ENCODE measurements around the gene LCAT. TPM values are rescaled to one million over a fixed set of nuclear protein-coding genes. Genes with fewer than 3 reads are reported as not detected.
"Not testable (repeated sequence)": the region's sequence is repeated elsewhere in the genome, so short reads cannot be mapped to it uniquely, and the experiment has no call there.

LCAT gene
- total RNA-seq, 1 experiment from 2014 or later, result 8.4 TPM

DNA sequence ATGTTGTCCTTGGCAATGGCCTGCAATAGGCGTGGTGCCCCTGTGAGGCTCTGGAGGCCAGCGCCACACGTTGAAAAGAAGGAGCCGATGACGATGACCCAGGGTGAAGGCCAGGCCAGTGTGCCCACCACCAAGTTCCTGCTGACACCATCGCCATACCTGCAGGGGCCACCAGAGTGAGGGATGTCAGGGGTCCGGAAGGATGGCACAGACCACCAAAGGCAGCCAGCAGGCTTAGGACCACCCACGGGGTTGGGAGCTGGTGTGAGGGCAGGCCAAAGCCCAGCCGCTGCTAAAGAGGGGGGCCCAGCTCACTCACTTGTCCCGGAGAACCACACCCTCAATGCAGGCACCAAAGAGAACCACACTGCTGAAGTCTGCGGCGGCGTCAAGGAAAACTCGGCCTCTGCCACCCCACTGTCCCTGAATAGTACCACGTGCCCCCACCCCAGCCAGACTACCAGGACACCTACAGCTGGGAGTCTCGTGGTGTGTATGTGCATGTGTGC lies 6.5 kb upstream of the LCAT start:
- DNase-seq (ENCODE audit: extremely low read depth, low read depth), result no peak

GRCh38 chr16:67949645-67950044 lies 5.7 kb upstream of the LCAT start:
- DNase-seq (ENCODE audit: extremely low read depth, low read depth), result no peak

GRCh38 chr16:67948015-67948414 lies 4.1 kb upstream of the LCAT start:
- DNase-seq (ENCODE audit: extremely low read depth, low read depth), result no peak

DNA sequence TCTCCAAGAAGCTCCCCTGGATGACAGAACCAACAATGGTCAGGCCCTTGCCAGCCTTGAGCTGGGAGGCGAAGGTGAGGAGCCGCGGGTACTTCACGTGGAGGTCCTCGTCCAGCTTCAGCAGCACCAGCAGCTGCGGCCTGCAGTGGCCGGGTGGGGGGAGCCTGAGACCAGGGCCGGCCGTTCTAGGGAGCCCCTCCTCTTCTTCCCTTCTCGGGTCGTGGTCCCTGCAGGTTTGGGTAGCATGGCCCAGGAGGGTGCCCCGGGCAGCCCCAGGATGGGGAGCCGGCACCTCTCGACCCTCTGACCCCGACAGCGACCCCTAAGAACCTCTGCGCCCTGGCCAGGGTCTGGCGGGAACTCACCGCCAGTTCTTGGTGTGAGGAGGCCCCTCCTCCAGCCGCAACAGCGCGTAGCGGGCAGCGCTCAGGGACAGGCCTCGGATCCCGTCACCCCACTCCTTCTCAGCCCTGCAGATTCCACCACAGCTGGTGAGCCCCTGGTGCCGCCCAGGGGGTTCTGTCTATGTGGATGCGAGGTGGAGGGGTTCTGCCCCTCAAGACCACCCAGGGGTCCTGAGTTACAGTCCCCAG lies 3.1 kb upstream of the LCAT start:
- no peak for DNase-seq (ENCODE audit: extremely low read depth, low read depth)

DNA sequence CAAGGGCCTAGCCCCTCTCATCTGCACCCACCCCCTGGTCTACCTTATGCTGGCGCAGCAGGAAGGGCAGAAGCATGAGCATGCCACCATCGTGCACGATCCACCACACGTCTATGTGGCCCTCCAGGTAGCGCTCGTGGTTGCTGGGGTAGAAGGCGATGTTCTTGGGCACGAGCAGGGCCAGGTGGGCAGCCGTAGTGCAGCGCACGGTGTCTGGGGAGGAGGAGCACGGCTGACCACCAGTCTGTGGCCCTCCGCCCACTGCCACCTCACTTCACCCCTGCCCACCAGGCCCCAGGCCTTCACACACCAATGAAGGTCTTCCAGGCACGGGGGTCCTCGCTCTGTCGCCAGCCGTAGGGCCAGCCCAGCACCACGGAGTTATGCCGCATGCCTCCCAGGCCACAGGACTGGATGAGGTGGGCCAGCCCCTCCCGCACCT lies 2.2 kb upstream of the LCAT start:
- no peak for DNase-seq (ENCODE audit: extremely low read depth, low read depth)

GRCh38 chr16:67945392-67945933 lies 1.5 kb upstream of the LCAT start:
- no peak for DNase-seq (ENCODE audit: extremely low read depth, low read depth)

GRCh38 chr16:67944690-67945391 lies 921 bp upstream of the LCAT start:
- DNase-seq (ENCODE audit: extremely low read depth, low read depth), result no peak

- DNase-seq (ENCODE audit: extremely low read depth, low read depth), result no peak
Measured at GRCh38 chr16:67943256-67943618, 683 bp downstream of the LCAT start.

DNA sequence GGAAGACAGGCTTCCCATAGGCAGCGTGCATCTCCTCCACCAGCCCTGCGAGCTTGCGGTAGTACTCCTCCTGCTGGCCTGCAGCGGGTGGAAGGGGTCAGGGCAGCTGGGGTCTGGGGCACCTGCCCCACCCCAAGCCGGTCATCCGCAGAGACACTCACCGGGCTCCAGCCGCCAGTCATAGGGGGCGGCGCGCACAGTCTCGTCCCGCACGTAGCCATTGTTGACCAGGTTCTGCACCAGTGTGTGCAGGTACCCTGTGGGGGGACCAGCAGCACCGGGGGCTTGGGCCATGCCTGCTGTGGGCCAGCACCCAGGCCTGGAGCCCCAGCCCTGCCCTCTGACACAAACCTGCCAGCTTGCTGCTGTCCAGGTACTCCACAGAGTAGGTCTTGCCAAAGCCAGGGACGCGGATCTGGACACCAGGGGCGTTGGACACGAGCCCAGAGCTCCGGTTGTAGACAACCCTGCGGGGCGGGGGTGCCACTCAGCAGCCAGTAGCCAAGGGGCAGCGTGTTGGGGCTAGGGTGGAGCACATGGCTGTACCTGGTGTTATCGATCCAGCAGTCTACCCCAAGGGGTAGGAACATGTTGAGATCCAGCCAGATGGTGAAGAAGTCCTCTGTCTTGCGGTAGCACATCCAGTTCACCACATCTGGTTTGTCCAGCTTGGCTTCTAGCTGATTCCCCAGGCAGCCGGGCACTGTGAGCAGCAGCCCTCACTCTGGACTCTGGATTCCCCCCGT lies 1.2 kb downstream of the LCAT start:
- no peak for DNase-seq (ENCODE audit: extremely low read depth, low read depth)

DNA sequence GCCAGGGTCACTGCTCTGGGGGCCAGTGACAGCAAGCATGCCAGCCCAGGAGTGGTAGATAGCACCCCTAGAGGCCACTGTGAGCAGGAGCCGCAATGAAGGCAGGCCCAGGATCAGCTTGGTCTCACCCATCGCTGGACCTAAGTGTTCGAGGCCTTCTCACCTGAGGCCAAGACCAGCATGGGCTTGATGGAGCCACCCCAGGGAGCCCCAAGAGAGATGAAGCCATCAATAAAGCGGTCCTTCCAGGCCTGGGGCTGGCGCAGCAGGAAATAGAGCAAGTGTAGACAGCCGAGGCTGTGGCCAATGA lies 1.8 kb downstream of the LCAT start:
- DNase-seq (ENCODE audit: extremely low read depth, low read depth), result peak; percentile 50

DNA sequence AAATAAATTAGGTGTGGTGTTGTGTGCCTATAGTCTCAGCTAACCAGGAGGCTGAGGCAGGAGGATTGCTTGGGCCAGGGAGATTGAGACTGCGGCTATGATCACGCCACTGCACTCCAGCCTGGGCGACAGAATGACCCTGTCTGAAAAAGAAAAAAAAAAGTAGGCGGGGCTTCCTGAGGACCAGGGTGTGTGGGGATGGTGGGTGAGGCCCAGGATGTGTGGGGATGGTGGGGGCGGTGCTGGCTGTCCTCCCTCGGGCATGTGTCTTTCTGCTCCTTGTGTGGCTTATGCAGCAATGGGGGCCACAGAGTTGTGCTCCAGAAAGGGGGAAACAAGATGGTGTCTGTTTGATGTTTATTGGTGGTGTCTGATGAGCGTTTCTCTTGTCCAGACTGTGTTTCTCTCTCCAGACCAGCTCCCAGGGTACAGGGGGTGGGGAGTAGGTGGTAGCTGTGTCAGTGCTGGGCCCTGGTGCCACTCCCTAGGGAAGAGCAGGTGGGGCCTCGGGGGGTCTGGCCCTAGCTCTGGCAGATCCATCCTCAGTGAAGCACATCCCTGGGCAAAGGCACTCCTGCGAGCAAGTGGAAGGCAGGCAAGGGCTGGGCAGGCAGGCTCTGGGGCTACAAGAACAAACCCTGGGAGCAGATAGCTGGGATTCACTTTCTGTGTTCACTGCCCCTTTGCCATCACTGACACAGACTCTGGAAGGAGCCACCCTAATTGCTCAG lies 2.3 kb downstream of the LCAT start:
- no peak for DNase-seq (ENCODE audit: extremely low read depth, low read depth)

GRCh38 chr16:67940446-67941089 lies 3.4 kb downstream of the LCAT start:
- no peak for DNase-seq (ENCODE audit: extremely low read depth, low read depth)

DNA sequence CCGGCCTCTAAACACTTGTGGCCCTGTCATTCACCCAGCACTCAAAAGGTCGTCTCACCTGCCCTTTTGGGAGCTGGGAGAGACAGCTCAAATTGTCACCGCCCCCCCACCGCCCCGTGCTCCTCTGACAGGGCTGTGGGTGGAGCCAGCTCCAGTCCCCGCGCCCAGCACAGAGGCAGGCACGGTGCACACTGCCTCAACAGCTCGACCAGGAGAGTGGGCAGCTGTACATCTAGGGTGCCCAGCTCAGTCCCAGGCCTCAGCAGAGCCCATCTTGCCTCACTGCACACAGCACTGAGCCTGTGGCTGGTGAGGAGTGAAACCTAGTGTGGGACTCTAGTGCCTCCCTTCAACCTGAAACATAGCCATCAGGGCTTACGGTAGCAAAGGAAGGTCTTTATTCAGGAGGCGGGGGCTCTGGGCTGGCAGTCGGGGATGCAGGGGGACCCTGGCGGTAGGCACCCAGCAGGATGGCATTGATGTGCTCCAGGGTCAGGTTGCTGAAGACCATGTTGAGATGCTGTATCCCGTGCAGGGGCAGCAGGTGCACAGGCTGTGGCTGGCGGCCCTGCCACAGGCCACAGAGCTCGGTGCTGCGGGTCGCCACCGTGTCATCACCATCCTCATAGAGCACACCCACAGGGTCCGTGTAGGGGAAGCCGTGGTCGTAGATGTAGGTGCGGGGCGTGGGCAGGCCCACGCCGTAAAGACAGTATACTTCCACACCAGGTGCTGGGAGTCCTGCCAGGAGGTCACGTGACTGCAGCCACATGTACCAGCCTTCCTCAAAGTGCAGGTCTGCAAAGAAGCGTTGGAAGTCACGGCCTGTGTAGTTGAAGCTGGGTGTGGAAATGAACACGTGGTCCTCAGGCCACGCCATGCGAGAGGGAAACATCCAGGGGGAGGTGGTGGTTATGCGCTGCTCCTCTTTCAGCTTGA lies 4.1 kb downstream of the LCAT start:
- no peak for DNase-seq (ENCODE audit: extremely low read depth, low read depth)

GRCh38 chr16:67937713-67938112 lies 6.2 kb downstream of the LCAT start:
- DNase-seq (ENCODE audit: extremely low read depth, low read depth), result not testable (repeated sequence)

DNA sequence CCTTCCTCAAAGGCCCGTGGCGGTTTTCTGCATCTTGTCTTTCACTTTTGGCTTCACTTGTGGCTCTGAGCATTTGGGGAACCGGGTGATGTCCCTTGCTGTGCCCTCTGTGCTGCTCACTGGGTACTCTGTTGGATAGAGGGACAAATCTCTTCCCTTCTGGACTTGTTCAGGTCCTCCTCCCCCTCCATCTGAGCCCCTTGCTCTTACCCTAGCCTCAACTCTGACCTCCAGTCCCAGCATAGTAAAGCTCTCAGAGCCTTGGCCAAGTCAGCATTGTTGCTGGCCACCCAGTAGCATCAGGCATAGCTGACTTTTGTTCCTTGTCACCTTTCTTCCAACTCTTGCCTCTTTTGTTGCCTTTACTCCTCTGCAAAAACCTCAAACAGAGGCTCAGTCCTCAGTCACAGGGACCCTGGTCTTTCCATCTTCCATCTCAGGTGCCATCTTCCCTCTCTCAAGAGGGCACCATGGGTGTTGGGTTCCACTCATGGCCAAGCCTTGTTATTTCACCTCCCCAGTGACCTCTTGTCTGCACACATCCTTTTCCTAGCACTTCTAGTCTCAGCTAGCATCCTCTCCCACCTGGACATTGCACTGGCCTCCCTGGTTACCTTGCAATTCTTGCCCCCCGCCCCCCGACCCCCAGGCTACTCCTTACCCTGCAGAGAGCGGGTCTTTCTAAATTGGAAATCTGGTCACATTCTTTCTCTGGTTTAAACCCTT lies 6.9 kb downstream of the LCAT start:
- peak; percentile 40 for DNase-seq (ENCODE audit: extremely low read depth, low read depth)

GRCh38 chr16:67936124-67936879 lies 7.6 kb downstream of the LCAT start, which contains the start of gene PSMB10:
Gene PSMB10, minus strand, starts transcription at chr16:67936850. Its CDS starts 101 bp downstream, at chr16:67936749.
- no peak for DNase-seq (ENCODE audit: extremely low read depth, low read depth)

- peak; percentile 97 for DNase-seq (ENCODE audit: extremely low read depth, low read depth)
Measured at GRCh38 chr16:67935402-67936123, 8.4 kb downstream of the LCAT start.
